Neuronal stem cell (in vitro differentiated cells): ENCODE results near the gene BLOC1S2.
"Not testable (repeated sequence)": the region's sequence is repeated elsewhere in the genome, so short reads cannot be mapped to it uniquely, and the experiment has no call there.

Experiments
- DNase-seq: peaks from one replicate; pipeline ENCODE4 v3.0.0-alpha.2; 2013; ENCODE audit warnings: low spot score
- H2AFZ ChIP-seq: one replicate; pipeline ENCODE4 v1.6.1; 2013; ENCODE audit warnings: mild to moderate bottlenecking, low read length, inconsistent platforms
- H2AK5ac ChIP-seq: 2 replicates; pipeline ENCODE4 v1.6.1; 2013; ENCODE audit warnings: low read depth, mild to moderate bottlenecking, inconsistent platforms, low read length, moderate library complexity, mixed read lengths
- H2BK120ac ChIP-seq: 2 replicates; pipeline ENCODE4 v1.6.1; 2013; ENCODE audit warnings: low read depth, mild to moderate bottlenecking, inconsistent platforms, low read length, moderate library complexity, mixed read lengths
- H2BK12ac ChIP-seq: one replicate; pipeline ENCODE4 v1.6.1; 2013; ENCODE audit warnings: low read length, inconsistent platforms
- H2BK15ac ChIP-seq: 2 replicates; pipeline ENCODE4 v1.6.1; 2013; ENCODE audit warnings: mild to moderate bottlenecking, low read length, inconsistent platforms, mixed read lengths
- H2BK5ac ChIP-seq: one replicate; pipeline ENCODE4 v1.6.1; 2013; ENCODE audit warnings: inconsistent platforms, mild to moderate bottlenecking, low read length, moderate library complexity
- H3K14ac ChIP-seq: one replicate; pipeline ENCODE4 v1.6.1; 2013; ENCODE audit warnings: low read length, inconsistent platforms
- H3K18ac ChIP-seq: 2 replicates; pipeline ENCODE4 v1.6.1; 2013; ENCODE audit warnings: low read length, inconsistent platforms
- H3K23ac ChIP-seq: 2 replicates; pipeline ENCODE4 v1.6.1; 2013; ENCODE audit warnings: low read depth, mild to moderate bottlenecking, mixed read lengths, low read length, inconsistent platforms; ENCODE audit not compliant: poor library complexity
- H3K27ac ChIP-seq: replicated peaks from 3 replicates; pipeline ENCODE4 v1.5.1; 2013; ENCODE audit warnings: low read length, inconsistent platforms
- H3K27me3 ChIP-seq, 3 experiments: 2 replicates each; pipeline ENCODE4 v1.6.1; 2013; ENCODE audit warnings: low read length in 3 of 3, mild to moderate bottlenecking in 2 of 3, inconsistent platforms in 1 of 3, low read depth in 1 of 3, mixed read lengths in 1 of 3, moderate library complexity in 1 of 3; ENCODE audit not compliant: control insufficient read depth in 3 of 3, insufficient read depth in 3 of 3
- H3K36me3 ChIP-seq, 2 donors: replicated peaks in 1 of 2; 2 replicates each; pipeline ENCODE4 v1.6.1; 2013; ENCODE audit warnings: low read length in 2 of 2; ENCODE audit not compliant: control insufficient read depth in 2 of 2, insufficient read depth in 2 of 2
- H3K4ac ChIP-seq: 2 replicates; pipeline ENCODE4 v1.6.1; 2013; ENCODE audit warnings: inconsistent platforms, mild to moderate bottlenecking, low read length, moderate library complexity
- H3K4me1 ChIP-seq, 2 donors: 1 replicate in 1 of 2; 2 replicates in 1 of 2; pipeline ENCODE4 v1.6.1; 2013; ENCODE audit warnings: low read length in 2 of 2, low read depth in 1 of 2; ENCODE audit not compliant: control insufficient read depth in 2 of 2, insufficient read depth in 1 of 2
- H3K4me2 ChIP-seq: one replicate; pipeline ENCODE4 v1.6.1; 2013; ENCODE audit warnings: mild to moderate bottlenecking, low read length, inconsistent platforms; ENCODE audit not compliant: insufficient read depth, poor library complexity, severe bottlenecking
- H3K4me3 ChIP-seq, 2 donors: 2 replicates each; pipeline ENCODE4 v1.5.1; 2013; ENCODE audit warnings: low read length in 2 of 2, mild to moderate bottlenecking in 2 of 2, inconsistent platforms in 1 of 2, moderate library complexity in 1 of 2
- H3K79me1 ChIP-seq: one replicate; pipeline ENCODE4 v1.6.1; 2013; ENCODE audit warnings: low read depth, mild to moderate bottlenecking, inconsistent platforms, low read length, moderate library complexity
- H3K9ac ChIP-seq: one replicate; pipeline ENCODE4 v1.6.1; 2013; ENCODE audit warnings: mild to moderate bottlenecking, low read depth, low read length, inconsistent platforms; ENCODE audit not compliant: poor library complexity
- H3K9me3 ChIP-seq, 2 donors: replicated peaks in 1 of 2; 2 replicates each; pipeline versions ENCODE3 to v1.6.1; 2013; ENCODE audit warnings: low read length in 2 of 2, mild to moderate bottlenecking in 2 of 2, inconsistent platforms in 1 of 2, low read depth in 1 of 2, mixed read lengths in 1 of 2, moderate library complexity in 1 of 2; ENCODE audit not compliant: control insufficient read depth in 2 of 2, insufficient read depth in 1 of 2
- H4K8ac ChIP-seq: one replicate; pipeline ENCODE4 v1.6.1; 2013; ENCODE audit warnings: low read depth, mild to moderate bottlenecking, inconsistent platforms, low read length, moderate library complexity
- H4K91ac ChIP-seq: one replicate; pipeline ENCODE4 v1.6.1; 2013; ENCODE audit warnings: low read length, low read depth, mild to moderate bottlenecking, inconsistent platforms; ENCODE audit not compliant: poor library complexity
- WGBS, 2 donors: extraction: QIAGEN DNeasy Blood & Tissue Kit; methylation state at CpG; one replicate each; pipeline ENCODE4 v1.1.7; 2013; ENCODE audit warnings: missing lambda C conversion rate in 2 of 2, mixed read lengths in 1 of 2; ENCODE audit not compliant: insufficient read length in 2 of 2, insufficient replicate concordance in 1 of 2; ENCODE audit errors: extremely low coverage in 2 of 2; 5-methylcytosine and 5-hydroxymethylcytosine counted together

The BLOC1S2 gene

GRCh38 chr10:100304414-100304813 lies 17.9 kb upstream of the BLOC1S2 start:
- no peak overlapping the region for H3K4me3 ChIP-seq
- H3K27me3 ChIP-seq: peaks cover 0 to 18% (median 0%) of the 10 kb centered on the region in 3 experiments
- H2BK120ac ChIP-seq: no peak overlapping the region
- no CpG with 5 or more reads among the region's 3 CpGs for WGBS, 2 donors
- no peak overlapping the region for H2BK15ac ChIP-seq
- H3K4me2 ChIP-seq: no peak overlapping the region
- no peak overlapping the region for H3K27ac ChIP-seq
- peaks cover 0 to 17% of the 10 kb centered on the region in 2 donors for H3K4me1 ChIP-seq
- no peak overlapping the region for H3K23ac ChIP-seq
- no peak overlapping the region for H4K8ac ChIP-seq
- no peaks in the 10 kb centered on the region for H3K36me3 ChIP-seq
- H2BK12ac ChIP-seq: no peak overlapping the region
- H3K9ac ChIP-seq: no peak overlapping the region
- H3K18ac ChIP-seq: no peak overlapping the region
- no peaks in the 10 kb centered on the region for H3K9me3 ChIP-seq
- H4K91ac ChIP-seq: no peak overlapping the region
- DNase-seq: no peak
- H2BK5ac ChIP-seq: no peak overlapping the region
- H3K14ac ChIP-seq: no peak overlapping the region
- H2AFZ ChIP-seq: no peak overlapping the region
- no peak overlapping the region for H2AK5ac ChIP-seq
- H3K79me1 ChIP-seq: no peaks in the 10 kb centered on the region
- no peak overlapping the region for H3K4ac ChIP-seq

GRCh38 chr10:100303724-100304319 lies 17.3 kb upstream of the BLOC1S2 start:
- no peak overlapping the region for H2AFZ ChIP-seq
- H4K8ac ChIP-seq: no peak overlapping the region
- H3K9me3 ChIP-seq: no peaks in the 10 kb centered on the region
- H3K9ac ChIP-seq: no peak overlapping the region
- no peak overlapping the region for H4K91ac ChIP-seq
- H2AK5ac ChIP-seq: no peak overlapping the region
- no peak overlapping the region for H2BK120ac ChIP-seq
- no CpG with 5 or more reads among the region's 7 CpGs for WGBS, 2 donors
- H3K79me1 ChIP-seq: no peaks in the 10 kb centered on the region
- H3K4me1 ChIP-seq: peaks cover 0 to 20% of the 10 kb centered on the region in 2 donors
- no peak overlapping the region for H3K4me2 ChIP-seq
- no peak overlapping the region for H3K27ac ChIP-seq
- H3K4me3 ChIP-seq: no peak overlapping the region
- H3K27me3 ChIP-seq: peaks cover 0 to 16% (median 0%) of the 10 kb centered on the region in 3 experiments
- H3K36me3 ChIP-seq: no peaks in the 10 kb centered on the region
- DNase-seq: no peak
- H2BK12ac ChIP-seq: no peak overlapping the region
- H3K4ac ChIP-seq: no peak overlapping the region
- H2BK15ac ChIP-seq: no peak overlapping the region
- H2BK5ac ChIP-seq: no peak overlapping the region
- no peak overlapping the region for H3K23ac ChIP-seq
- no peak overlapping the region for H3K14ac ChIP-seq
- no peak overlapping the region for H3K18ac ChIP-seq

DNA sequence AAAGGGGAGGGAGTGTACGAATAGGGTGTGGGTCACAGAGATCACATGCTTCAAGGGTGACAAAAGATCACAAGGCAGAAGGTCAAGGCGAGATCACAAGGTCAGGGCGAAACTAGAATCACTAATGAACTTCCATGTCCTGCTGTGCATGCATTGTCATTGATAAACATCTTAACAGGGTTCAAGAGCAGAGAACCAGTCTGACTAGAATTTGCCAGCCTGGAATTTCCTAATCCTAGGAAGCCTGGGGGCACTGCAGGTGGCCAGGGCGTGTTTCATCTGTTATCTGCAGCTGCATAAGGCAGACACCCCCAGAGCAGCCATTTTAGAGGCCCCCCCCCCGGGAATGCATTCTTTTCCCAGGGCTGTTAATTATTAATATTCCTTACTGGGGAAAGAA lies 14.6 kb upstream of the BLOC1S2 start:
- not testable (repeated sequence) for H3K9me3 ChIP-seq, H3K4me2 ChIP-seq, H2BK120ac ChIP-seq, H3K9ac ChIP-seq, H2BK15ac ChIP-seq, H3K36me3 ChIP-seq, H3K79me1 ChIP-seq, H3K18ac ChIP-seq, H2AFZ ChIP-seq, H2BK12ac ChIP-seq, H2AK5ac ChIP-seq, H2BK5ac ChIP-seq, H3K14ac ChIP-seq, H3K4me3 ChIP-seq, H3K27ac ChIP-seq, H4K8ac ChIP-seq, DNase-seq, H3K4ac ChIP-seq, H3K23ac ChIP-seq, H4K91ac ChIP-seq
- no CpG with 5 or more reads among the region's 5 CpGs for WGBS, 2 donors
- peaks cover 0 to 20% of the 10 kb centered on the region in 2 donors for H3K4me1 ChIP-seq
- peaks cover 0 to 26% (median 0%) of the 10 kb centered on the region in 3 experiments for H3K27me3 ChIP-seq

DNA sequence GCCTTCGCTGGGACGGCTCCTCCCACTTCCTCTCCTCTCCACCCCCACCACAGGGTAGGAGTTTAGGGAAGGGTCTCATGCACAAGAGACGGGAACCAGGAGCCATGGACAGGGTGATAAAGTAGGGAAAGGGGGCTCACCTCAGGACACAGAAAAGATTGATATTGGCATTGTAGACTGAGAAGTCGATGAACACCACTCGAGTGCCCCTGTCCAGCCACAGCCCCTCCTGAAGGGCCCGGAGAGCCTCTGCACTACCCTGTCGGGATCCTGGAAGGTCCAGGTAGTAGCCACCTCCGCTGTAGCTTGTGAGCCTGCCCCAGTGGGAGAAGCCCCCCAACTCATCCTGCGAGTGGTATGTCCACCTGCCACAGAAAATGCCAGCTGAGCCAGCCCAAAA lies 10.8 kb upstream of the BLOC1S2 start:
- H2BK5ac ChIP-seq: no peak overlapping the region
- no peak overlapping the region for H4K8ac ChIP-seq
- H3K36me3 ChIP-seq: no peaks in the 10 kb centered on the region
- no peak overlapping the region for H3K18ac ChIP-seq
- peak overlapping the region; percentile 93 for H2AK5ac ChIP-seq
- H3K4me1 ChIP-seq: peaks cover 0 to 20% of the 10 kb centered on the region in 2 donors
- no peak overlapping the region for H3K14ac ChIP-seq
- no peaks in the 10 kb centered on the region for H3K79me1 ChIP-seq
- no peak overlapping the region for H3K4me2 ChIP-seq
- H3K4me3 ChIP-seq: no peak overlapping the region
- H2BK12ac ChIP-seq: no peak overlapping the region
- no peak overlapping the region for H3K27ac ChIP-seq
- H3K4ac ChIP-seq: no peak overlapping the region
- H3K9ac ChIP-seq: no peak overlapping the region
- H3K27me3 ChIP-seq: peaks cover 0 to 52% (median 0%) of the 10 kb centered on the region in 3 experiments
- H2AFZ ChIP-seq: no peak overlapping the region
- no peak overlapping the region for H2BK120ac ChIP-seq
- H4K91ac ChIP-seq: no peak overlapping the region
- WGBS, 2 donors: no CpG with 5 or more reads among the region's 9 CpGs
- H2BK15ac ChIP-seq: no peak overlapping the region
- DNase-seq: no peak
- no peak overlapping the region for H3K23ac ChIP-seq
- no peaks in the 10 kb centered on the region for H3K9me3 ChIP-seq
